Activated naive CD8-positive, alpha-beta T cell (primary cell): ENCODE results near the gene SLC7A1.
"Not testable (repeated sequence)": the region's sequence is repeated elsewhere in the genome, so short reads cannot be mapped to it uniquely, and the experiment has no call there.

ENCODE experiments used
- H3K27ac Mint-ChIP-seq: one replicate; pipeline ENCODE4 v1.8.0; 2021; ENCODE audit warnings: mixed read lengths
- H3K27me3 Mint-ChIP-seq: one replicate; pipeline ENCODE4 v1.8.0; 2021; ENCODE audit warnings: mixed read lengths
- H3K36me3 Mint-ChIP-seq: one replicate; pipeline ENCODE4 v1.8.0; 2021; ENCODE audit warnings: mixed read lengths
- H3K4me1 Mint-ChIP-seq: one replicate; pipeline ENCODE4 v1.8.0; 2021; ENCODE audit warnings: low read depth, mixed read lengths
- H3K4me3 Mint-ChIP-seq: one replicate; pipeline ENCODE4 v1.8.0; 2021; ENCODE audit warnings: mild to moderate bottlenecking, mixed read lengths
- H3K9me3 Mint-ChIP-seq: one replicate; pipeline ENCODE4 v1.8.0; 2021; ENCODE audit warnings: low read depth, mixed read lengths

SLC7A1 gene

GRCh38 chr13:29595380-29596063, at the start of gene SLC7A1:
Gene SLC7A1, minus strand, starts transcription at chr13:29595688. Its CDS starts 59,500 bp downstream, at chr13:29536188.
- Mint-ChIP-seq H3K27me3 (peaks cover 2% of the 10 kb centered on the region), H3K9me3 (no peaks in the 10 kb centered on the region), H3K4me3 (peak within 1 kb of the TSS; percentile 93)

DNA sequence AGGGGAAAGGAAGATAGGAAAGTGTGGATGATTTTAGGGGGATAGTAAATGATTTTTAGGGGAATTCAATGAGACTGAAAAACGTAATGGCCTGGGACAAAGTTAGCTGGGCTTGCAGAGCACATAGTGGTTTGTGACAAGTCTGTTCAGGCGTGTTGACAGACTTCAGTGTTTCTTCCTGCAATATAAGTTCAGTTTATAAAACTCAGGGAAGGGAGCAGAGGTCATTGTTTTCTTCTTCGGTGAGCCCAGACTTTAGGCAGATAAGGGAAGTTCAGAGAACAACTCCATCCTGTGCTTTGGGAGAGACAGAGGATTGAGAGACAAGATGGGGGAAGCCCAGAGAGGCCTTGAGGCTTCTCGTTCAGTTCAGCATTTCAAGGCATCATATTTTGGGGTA, 45.2 kb upstream of the SLC7A1 start:
- H3K4me1 Mint-ChIP-seq = no peaks in the 10 kb centered on the region

More at GRCh38 chr13:29595380-29596063, at the start of gene SLC7A1:
- H3K36me3 Mint-ChIP-seq = peaks cover 4% of the 10 kb centered on the region
- H3K27ac Mint-ChIP-seq = peak within 1 kb of the TSS; percentile 97
- H3K4me1 Mint-ChIP-seq = peaks cover 41% of the 10 kb centered on the region

GRCh38 chr13:29636831-29637230, 41.3 kb upstream of the SLC7A1 start:
- peaks cover 21% of the 10 kb centered on the region for H3K27me3 Mint-ChIP-seq

More for the DNA sequence above, 45.2 kb upstream of the SLC7A1 start:
- Mint-ChIP-seq H3K4me3 (no peak overlapping the region), H3K9me3 (no peaks in the 10 kb centered on the region), H3K27me3 (peaks cover 4% of the 10 kb centered on the region), H3K36me3 (no peaks in the 10 kb centered on the region), H3K27ac (no peak overlapping the region)

GRCh38 chr13:29624997-29625396, 29.5 kb upstream of the SLC7A1 start:
- H3K36me3 Mint-ChIP-seq = no peaks in the 10 kb centered on the region
- H3K9me3 Mint-ChIP-seq = no peaks in the 10 kb centered on the region
- no peak overlapping the region for H3K27ac Mint-ChIP-seq
- H3K4me1 Mint-ChIP-seq = peaks cover 3% of the 10 kb centered on the region
- peaks cover 11% of the 10 kb centered on the region for H3K27me3 Mint-ChIP-seq
- H3K4me3 Mint-ChIP-seq = no peak overlapping the region

More at GRCh38 chr13:29636831-29637230, 41.3 kb upstream of the SLC7A1 start:
- H3K4me1 Mint-ChIP-seq, H3K9me3 Mint-ChIP-seq, H3K4me3 Mint-ChIP-seq, H3K27ac Mint-ChIP-seq, H3K36me3 Mint-ChIP-seq: not testable (repeated sequence)

GRCh38 chr13:29621841-29622240, 26.4 kb upstream of the SLC7A1 start:
- Mint-ChIP-seq H3K4me3 (no peak overlapping the region), H3K9me3 (peaks cover 7% of the 10 kb centered on the region), H3K27ac (no peak overlapping the region), H3K36me3 (no peaks in the 10 kb centered on the region), H3K27me3 (peaks cover 23% of the 10 kb centered on the region), H3K4me1 (no peaks in the 10 kb centered on the region)

DNA sequence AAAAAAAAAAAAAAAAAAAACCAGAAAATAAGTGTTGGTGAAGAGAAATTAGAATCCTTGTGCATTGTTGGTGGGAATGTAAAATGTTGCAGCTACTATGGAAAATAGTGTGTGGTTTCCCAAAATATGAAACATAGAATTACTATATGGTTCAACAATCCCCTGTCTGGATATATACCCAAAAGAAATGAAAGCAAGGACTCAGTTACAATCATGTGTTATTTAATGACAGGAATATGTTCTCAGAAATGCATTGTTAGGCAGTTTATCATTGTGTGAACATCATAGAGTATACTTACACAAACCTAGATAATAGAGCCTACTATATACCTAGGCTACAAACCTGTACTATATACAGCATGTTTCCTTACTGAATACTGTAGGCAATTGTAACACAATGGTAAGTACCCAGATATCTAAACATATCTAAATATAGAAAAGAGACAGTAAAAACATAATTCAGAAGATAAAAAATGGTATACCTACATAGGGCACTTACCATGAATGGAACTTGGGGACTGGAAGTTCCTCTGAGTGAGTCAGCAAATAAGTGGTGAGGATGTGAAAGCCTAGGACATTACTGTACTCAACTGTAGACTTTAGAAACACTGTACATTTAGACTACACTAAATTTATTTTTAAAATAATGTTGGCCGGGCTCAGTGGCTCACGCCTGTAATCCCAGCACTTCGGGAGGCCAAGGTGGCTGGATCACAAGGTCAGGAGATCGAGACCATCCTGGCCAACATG, 25.7 kb upstream of the SLC7A1 start:
- Mint-ChIP-seq H3K36me3 (no peaks in the 10 kb centered on the region), H3K27ac (no peak overlapping the region), H3K4me3 (no peak overlapping the region), H3K9me3 (peaks cover 7% of the 10 kb centered on the region), H3K4me1 (no peaks in the 10 kb centered on the region), H3K27me3 (peaks cover 25% of the 10 kb centered on the region)

DNA sequence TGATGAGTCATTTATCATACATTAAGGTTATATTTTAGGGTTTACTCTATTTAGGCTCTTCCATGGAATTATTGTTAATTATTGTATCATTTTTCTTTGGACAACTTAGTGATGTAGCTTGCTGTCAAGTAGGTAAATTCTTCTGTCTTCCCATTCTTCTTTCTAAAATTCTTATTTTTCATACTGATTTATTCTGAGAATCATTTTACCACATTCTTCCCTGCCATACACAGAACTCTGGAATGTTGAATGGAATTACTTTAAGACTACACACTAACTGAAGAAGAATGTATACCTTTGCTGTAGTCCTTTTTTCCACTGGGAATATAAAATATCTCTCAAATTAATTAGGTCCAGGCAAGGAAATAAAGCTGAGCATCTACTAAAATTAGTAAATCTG, 24.5 kb upstream of the SLC7A1 start:
- no peaks in the 10 kb centered on the region for H3K36me3 Mint-ChIP-seq
- peaks cover 14% of the 10 kb centered on the region for H3K9me3 Mint-ChIP-seq
- peaks cover 30% of the 10 kb centered on the region for H3K27me3 Mint-ChIP-seq
- no peak overlapping the region for H3K27ac Mint-ChIP-seq
- no peaks in the 10 kb centered on the region for H3K4me1 Mint-ChIP-seq
- H3K4me3 Mint-ChIP-seq = no peak overlapping the region

GRCh38 chr13:29613101-29613500, 17.6 kb upstream of the SLC7A1 start:
- Mint-ChIP-seq H3K4me3 (no peak overlapping the region), H3K27me3 (peaks cover 57% of the 10 kb centered on the region), H3K27ac (no peak overlapping the region), H3K9me3 (peaks cover 11% of the 10 kb centered on the region), H3K4me1 (no peaks in the 10 kb centered on the region), H3K36me3 (peaks cover 2% of the 10 kb centered on the region)

- Mint-ChIP-seq H3K9me3 (no peaks in the 10 kb centered on the region), H3K4me1 (no peaks in the 10 kb centered on the region), H3K4me3 (no peak overlapping the region), H3K27me3 (peaks cover 21% of the 10 kb centered on the region), H3K36me3 (no peaks in the 10 kb centered on the region), H3K27ac (no peak overlapping the region)
Observed at GRCh38 chr13:29607465-29607864, 12.0 kb upstream of the SLC7A1 start.

DNA sequence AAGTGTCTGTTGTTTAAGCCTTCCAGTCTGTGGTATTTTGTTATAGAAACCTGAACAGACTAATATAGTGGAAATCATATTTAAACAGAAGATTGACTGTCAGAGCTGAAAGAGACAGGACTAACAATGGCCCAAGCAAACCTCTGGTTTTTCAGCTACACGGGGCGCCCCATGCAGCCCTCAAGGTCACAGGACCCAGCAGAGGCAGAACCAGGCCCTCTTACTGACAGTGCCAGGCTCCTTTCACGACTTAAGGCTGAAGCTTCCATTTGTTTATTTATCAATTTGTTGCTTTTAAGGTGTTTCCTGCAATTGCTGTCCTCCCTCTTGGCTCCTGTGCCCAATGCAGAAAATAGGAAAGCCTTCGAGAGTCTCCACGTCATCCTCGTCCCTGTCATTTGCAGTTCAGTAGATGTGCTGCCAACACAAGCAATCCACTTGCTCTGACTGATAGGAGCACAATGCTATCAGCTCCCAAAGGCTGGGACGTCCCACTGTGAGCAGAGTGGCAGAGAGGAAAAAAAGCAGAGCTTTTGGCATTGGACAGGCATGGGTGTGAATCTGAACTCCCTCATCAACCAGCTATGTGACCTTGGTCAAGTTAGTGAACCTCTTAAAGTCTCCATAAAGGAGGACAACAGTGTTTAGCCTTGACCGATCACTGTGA, 10.5 kb upstream of the SLC7A1 start:
- Mint-ChIP-seq H3K27me3 (peaks cover 14% of the 10 kb centered on the region), H3K36me3 (no peaks in the 10 kb centered on the region), H3K4me1 (no peaks in the 10 kb centered on the region), H3K9me3 (no peaks in the 10 kb centered on the region), H3K4me3 (no peak overlapping the region), H3K27ac (no peak overlapping the region)

DNA sequence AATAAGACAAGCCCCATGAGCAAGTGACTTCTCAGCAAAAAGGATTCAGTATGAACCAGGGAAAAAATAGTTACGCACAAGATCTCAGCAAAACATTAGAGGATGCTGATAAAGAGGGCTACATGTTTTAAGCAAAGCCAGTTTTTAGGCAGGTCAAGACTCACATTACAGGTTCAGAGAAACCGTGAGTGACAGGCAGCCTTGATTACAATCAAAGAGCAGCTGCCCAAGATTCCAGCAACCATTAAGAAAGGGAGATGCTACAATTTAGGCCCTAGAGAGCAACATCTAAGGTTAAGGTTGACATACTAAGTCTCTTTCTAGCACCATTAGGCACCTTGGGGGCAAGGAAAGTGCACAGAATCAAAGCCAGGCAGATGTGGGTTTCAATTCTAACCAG, 2.8 kb upstream of the SLC7A1 start:
- Mint-ChIP-seq H3K27ac (no peak overlapping the region), H3K27me3 (peaks cover 2% of the 10 kb centered on the region), H3K9me3 (no peaks in the 10 kb centered on the region), H3K4me1 (peaks cover 18% of the 10 kb centered on the region), H3K36me3 (peaks cover 4% of the 10 kb centered on the region), H3K4me3 (no peak overlapping the region)

DNA sequence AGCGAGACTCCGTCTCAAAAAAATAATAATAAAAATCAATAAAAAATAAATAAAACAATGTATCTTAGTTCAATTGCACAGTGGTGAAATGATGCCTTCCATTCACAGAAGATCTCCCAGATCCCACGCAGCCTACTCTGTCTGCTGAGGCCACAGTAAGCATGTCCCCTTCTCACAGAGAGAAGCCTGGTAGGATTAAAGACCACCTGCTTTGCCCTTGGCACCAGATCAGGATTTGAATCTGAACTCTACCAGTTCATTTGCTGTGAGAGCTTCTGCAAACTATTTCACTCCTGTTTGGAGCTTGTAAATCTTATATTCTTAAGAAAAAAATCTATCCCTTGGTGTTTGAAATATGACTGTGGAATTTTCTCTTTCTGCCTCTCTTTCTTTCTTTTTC, 2.2 kb upstream of the SLC7A1 start:
- Mint-ChIP-seq H3K9me3 (no peaks in the 10 kb centered on the region), H3K27me3 (peaks cover 2% of the 10 kb centered on the region), H3K36me3 (peaks cover 4% of the 10 kb centered on the region), H3K4me1 (peaks cover 22% of the 10 kb centered on the region), H3K4me3 (no peak overlapping the region), H3K27ac (no peak overlapping the region)

DNA sequence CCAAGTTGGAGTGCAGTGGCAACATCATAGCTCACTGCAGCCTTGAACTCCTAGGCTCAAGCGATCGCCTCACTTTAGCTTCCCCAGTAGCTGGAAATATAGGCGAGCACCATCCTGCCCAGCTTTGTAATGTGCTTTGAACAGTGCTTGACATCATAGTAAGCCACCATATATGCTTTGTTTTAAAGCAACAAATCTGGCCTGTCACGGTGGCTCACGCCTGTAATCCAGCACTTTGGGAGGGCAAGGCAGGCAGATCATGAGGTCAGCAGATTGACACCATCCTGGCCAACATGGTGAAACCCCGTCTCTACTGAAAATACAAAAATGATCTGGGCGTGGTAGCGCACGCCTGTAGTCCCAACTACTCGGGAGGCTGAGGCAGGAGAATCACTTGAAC, 1.8 kb upstream of the SLC7A1 start:
- H3K27me3 Mint-ChIP-seq = peaks cover 2% of the 10 kb centered on the region
- peaks cover 4% of the 10 kb centered on the region for H3K36me3 Mint-ChIP-seq
- H3K27ac Mint-ChIP-seq = no peak overlapping the region
- H3K9me3 Mint-ChIP-seq = no peaks in the 10 kb centered on the region
- H3K4me1 Mint-ChIP-seq = peaks cover 27% of the 10 kb centered on the region
- H3K4me3 Mint-ChIP-seq = peak overlapping the region; percentile 89

- Mint-ChIP-seq H3K27ac (peak overlapping the region; percentile 91), H3K27me3 (peaks cover 2% of the 10 kb centered on the region)
Observed at GRCh38 chr13:29596064-29596418, 553 bp upstream of the SLC7A1 start.

GRCh38 chr13:29594710-29595379, 643 bp downstream of the SLC7A1 start:
- peaks cover 4% of the 10 kb centered on the region for H3K36me3 Mint-ChIP-seq
- no peaks in the 10 kb centered on the region for H3K9me3 Mint-ChIP-seq
- peaks cover 48% of the 10 kb centered on the region for H3K4me1 Mint-ChIP-seq
- H3K27me3 Mint-ChIP-seq = no peaks in the 10 kb centered on the region
- peak overlapping the region; percentile 97 for H3K27ac Mint-ChIP-seq
- peak overlapping the region; percentile 93 for H3K4me3 Mint-ChIP-seq

More at GRCh38 chr13:29596064-29596418, 553 bp upstream of the SLC7A1 start:
- H3K9me3 Mint-ChIP-seq = no peaks in the 10 kb centered on the region
- H3K4me1 Mint-ChIP-seq = peaks cover 39% of the 10 kb centered on the region
- peaks cover 4% of the 10 kb centered on the region for H3K36me3 Mint-ChIP-seq
- H3K4me3 Mint-ChIP-seq = peak overlapping the region; percentile 89
